GM21390 (cell line): ENCODE data around the gene LMAN1L.
A peak's percentile ranks its signal among the peaks of the same experiment; 100 is the strongest.

Source experiments
- ATAC-seq: cut with Tn5 transposase; IDR thresholded peaks from one replicate; pipeline ENCODE4 v1.9.1; 2021; ENCODE audit not compliant: unreplicated experiment

The LMAN1L gene

DNA sequence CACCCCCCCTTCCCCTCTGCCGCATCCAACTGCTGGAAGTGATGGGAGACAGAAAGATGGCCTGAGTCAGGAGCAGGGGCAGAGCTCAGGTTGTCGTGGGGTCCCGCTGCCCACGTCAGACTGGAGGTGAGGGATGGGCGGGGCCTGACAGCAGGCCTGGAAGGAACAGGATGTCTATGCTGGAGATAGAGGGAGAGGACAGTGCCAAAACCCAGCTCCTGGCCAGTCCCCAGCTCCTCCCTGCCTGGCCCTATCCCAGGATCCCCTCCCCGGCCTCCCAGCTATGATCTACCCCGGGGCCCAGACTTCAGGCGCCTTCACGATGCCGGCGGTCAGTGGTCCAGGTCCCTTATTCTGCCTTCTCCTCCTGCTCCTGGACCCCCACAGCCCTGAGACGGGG is at the start of gene LMAN1L:
TSS of gene LMAN1L (plus strand) at position 303 of the 400 bp plus-strand sequence. CDS start at position 323, 20 bp downstream.
- no peak for ATAC-seq

DNA sequence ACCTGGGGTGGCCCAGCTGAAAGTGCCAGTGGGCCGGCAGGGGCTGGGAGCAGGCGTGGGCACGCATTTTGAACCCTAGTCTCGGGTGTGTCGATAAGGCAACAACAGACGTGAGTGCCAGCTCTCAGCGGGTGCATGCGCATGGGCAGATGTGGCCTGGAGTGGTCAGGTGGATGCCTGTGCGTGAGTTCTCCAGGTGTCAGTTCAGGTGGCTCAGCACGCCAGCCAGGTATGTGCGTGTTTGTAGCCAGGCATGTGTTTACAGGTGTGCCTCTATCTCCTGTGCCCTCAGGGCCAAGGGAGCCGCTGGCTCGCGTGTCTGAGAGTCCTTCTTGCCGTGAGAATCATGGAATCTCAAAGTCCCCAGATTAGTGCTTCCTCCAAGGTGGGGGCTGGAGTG is 49.2 kb upstream of the LMAN1L start:
- no peak for ATAC-seq

- no peak for ATAC-seq
Measured at GRCh38 chr15:74767167-74768098, 45.2 kb upstream of the LMAN1L start.

DNA sequence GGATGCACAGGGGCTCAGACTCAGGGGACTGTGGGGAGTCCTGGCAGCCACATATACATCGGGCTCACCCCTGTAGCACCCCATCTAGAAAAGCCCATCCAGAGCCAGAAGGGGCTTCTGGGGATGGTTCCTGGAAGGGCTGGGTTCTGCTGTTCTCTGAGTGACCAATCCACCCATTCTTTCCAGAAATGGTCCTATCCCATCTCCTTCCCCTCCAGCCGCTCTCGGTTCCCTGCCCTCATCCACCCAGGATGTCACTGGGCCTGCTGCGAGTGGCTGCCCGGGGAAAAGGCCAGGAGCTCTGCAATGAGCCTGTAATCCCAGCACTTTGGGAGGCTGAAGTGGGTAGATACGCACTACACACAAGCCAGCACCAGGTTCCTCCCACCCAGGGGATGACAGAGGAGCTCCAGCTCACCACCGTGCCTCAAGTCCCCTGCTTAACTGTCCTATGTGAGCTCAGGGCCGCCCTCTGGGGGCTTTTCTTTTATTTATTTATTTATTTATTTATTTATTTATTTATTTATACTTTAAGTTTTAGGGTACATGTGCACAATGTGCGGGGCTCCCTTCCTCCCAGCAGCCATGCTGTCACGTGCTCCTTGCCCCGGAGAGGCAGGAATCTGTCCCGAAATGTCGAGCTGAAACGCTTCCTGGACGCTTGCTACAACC is 44.4 kb upstream of the LMAN1L start:
- ATAC-seq = no peak

- no peak for ATAC-seq
Measured at GRCh38 chr15:74768771-74769342, 43.8 kb upstream of the LMAN1L start.

DNA sequence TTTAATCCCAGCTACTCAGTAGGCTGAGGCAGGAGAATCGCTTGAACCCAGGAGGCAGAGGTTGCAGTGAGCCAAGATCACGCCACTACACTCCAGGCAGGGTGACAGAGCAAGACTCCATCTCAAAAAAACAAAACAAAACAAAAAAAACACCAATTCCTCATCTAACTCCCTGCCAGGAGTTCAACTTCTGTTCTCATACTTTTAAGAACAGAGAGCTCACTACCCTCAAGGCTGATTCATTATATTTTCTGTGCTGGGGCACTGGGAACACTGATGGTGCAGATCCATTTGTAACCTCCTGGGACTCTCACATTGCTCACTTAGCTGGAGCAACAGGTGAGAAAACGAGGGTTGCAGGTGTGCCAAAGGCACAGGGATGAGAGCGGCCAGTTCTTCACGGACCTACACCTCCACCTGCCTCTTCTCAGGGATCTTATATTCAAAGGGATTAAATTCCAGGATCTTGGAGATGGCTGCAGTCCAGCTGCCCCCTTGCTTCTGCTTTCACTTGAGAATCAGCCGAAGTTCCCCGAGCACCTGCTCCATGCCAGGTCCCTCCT is 43.1 kb upstream of the LMAN1L start:
- ATAC-seq = no peak

DNA sequence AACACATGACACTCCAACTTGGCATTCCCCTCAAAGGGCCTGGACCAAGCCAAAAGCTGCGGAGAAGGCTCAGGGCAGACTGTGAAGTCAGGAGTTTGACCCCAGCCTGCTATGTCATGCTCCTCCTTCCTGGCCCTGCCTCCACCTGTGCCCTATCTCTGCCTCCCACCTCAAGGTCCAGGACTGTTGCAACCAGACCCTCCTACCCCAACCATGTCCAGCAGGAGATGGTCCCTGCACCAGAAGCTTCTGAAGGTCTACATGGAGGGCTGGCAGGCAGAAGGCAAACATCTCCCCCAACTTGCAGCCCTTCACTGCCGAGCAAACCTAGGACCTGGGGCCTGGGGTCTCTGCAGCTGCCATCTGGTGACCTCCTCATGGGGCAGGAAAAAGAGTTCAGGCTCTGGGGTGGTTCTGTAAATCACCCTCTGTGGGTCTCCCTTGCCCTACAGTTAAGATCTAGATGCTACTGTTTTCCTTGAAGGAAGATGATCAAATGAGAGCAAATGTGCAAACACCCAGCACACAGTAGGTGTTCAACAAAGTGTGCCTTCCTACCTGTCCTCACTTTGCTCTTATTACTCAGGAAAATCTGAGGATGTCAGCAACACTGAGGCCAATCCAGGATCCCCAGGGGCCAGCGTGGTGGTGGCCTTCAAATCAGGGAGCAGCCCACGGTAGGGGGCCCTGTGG is 42.3 kb upstream of the LMAN1L start:
- ATAC-seq = no peak

DNA sequence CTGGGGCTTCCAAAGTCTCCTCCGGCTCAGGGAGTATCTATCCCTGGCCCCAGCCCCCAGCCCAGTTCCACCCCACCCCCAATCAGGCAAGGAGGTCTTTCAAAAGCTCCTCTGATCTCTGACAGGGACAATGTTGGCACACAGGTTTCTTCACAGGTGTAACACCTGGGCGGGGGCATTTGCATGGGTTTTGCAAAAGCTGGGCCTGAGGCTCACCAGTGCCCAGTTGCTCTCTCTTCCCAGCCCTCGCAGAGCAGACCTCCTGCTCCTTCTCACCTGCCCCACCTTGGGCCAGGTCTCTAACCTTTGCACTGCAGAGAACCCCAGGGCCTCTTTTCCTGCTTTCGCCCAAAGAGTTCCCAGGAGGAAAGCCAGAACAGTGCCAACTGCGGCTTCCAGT is 39.3 kb upstream of the LMAN1L start:
- no peak for ATAC-seq

DNA sequence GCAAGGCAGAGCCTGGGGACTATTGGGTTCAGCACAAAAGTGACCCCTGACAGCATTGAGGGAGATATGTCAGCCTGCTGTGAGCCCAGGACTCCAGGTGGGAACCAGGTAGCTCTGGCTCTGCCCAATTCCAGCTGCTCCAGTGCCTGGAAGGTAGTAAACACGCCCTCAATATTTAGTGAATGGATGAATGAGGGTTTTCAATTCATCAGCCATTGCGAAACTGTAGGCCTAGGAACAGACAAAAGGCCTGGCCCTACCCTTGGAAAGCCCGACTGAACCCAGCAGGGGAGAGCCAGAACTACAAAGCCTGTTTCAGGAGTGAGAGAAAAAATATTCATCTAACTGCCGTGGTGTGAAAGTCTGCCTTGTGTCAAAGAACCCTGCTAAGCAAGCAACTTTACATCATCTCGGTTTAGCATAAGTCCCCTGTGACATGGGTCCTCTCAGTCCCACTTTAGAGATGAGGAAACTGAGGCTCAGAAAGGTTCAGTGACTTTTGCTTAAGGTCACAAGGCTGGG is 38.8 kb upstream of the LMAN1L start:
- ATAC-seq = no peak

DNA sequence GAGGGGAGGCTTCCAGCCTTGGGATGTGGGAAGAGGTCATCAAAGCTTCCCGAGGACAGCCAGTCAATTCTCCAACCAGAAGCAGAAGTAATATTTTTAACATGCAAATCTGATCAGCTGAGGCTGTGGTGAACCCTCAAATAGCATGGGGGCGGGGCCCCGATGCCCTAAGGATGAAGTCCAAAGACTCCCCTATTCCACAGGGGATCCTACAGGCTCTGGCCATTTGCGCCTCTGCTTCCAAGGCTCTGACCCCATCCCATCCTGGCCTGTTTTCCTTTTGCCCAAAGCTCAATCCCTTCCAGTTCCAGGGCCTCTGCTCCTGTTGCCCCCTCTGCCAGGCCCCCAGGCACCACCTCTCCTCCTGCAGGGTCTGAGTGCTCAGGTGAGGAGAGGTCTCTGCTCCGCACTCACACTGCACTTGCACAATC is 37.5 kb upstream of the LMAN1L start:
- ATAC-seq = no peak

GRCh38 chr15:74775894-74776293 is 36.7 kb upstream of the LMAN1L start:
- ATAC-seq = no peak

DNA sequence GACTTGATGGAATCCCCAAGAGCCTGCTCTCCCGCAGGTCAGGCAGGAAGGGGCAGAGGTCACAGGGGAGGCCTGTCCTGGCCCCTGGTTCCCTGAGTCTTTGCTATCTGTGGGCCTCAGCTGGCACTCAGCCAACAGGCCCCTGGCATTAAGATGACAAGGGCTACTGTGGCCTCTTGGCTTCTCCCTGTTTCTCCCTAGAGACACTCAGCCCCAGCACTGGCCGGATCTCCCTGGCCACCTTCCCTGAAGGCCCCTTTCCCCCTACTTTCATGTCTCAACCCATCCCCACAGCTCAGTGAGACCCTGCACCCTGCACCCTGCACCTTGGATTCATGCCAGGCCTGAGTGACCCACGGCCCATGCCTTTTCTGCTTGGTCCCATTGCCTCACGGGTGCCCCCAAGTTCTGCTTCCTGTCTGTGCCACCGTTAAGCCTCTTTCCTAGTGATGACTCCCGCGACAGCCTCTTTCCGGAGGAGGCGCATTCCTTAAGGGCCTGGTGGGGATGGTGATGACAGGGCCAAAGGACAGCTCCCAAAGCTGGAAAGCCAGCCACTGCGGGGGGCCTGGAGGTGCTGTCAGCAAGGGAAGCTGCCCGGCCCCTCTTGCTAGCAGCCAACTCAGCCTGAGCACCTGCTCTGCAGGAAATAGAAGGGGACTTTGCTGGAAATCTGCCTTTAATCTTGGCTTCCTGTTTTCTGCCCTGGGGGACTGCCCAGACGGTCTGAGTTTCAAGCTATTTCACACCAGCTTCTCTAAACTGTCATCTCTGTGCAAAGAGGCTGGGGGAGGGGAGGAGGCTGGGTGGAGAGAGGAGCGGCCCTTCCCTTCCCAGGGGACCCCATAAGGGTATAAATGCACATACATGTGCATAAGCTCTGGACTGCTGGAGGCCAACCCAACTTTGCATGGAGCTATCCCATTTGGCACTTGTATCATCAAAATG is 35.5 kb upstream of the LMAN1L start:
- peak; percentile 39 for ATAC-seq

GRCh38 chr15:74777769-74778598 is 34.7 kb upstream of the LMAN1L start:
- ATAC-seq = peak; percentile 2

- no peak for ATAC-seq
Measured at GRCh38 chr15:74778599-74778970, 34.0 kb upstream of the LMAN1L start.

DNA sequence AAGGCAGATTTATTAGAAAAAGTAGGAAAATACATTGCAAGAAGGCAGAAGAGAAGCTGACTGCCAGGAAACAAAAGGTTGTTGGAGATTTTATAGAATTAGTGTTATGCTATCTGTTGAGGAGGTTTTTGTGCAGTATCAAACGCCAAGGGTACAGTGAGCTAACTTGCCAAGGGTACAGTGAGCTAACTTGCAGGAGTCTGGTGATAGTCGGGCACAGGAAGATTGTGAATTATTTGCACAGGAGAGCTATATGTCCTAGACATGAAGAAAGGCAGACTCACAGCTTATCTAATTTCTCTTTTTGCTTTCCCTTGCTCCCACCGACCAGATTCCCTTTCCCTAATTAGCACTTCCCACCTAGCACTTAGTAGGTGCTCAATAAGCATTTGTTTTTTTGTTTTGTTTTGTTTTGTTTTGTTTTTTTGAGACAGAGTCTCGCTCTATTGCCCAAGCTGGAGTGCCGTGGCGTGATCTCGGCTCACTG is 33.4 kb upstream of the LMAN1L start:
- no peak for ATAC-seq

- ATAC-seq = no peak
Measured at GRCh38 chr15:74780523-74781430, 31.9 kb upstream of the LMAN1L start.

DNA sequence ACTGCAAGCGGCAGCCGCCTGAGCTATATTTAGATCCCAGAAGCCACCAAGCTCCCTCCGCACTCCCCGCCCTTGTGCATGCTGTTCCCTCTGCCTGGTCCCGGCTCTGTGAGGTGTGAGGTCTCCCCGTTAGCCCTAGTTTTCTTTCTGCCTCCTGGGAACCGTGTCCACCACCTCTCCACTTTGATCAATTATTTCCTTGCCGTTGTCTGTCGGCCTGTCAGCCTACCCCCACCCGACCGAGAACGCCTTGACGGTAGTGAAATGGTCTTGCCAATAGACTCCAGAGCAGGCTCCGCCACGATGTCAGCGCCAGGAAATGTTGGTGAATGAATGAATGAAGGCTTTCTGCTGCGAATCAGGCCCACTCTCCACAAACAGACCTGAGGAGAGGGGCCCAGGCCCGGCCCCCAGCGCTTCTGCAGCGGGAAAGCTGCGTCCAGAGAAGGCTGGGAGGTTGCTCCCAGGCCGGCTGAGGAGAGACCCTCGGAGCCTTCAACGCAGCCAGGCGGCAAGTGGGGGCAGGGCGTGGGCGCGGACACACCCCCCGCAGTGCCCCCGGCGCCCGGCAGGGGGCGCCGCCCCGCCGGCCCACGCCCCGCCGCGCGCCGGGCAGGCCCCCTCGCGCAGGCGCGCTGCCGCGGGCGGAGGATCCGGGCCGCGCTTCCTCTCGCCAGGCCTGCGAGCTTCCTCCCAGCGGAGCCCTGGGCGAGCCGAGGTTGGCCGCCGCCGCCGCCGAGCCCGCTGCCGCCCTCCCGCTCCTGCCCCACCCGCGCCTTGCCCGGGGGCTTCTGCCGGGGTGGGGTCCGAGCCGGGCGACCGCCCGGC is 31.0 kb upstream of the LMAN1L start, which contains the start of gene CSK:
TSS of gene CSK (plus strand) at position 650 of the 828 bp plus-strand sequence. CDS start 16,218 bp downstream, outside the sequence.
- no peak for ATAC-seq
